GM18951 (cell line): ENCODE data around the gene C14orf132.

Experiments used
- POLR2A ChIP-seq: IDR thresholded peaks from 4 replicates; pipeline ENCODE4 v1.6.1; 2011; ENCODE audit warnings: mild to moderate bottlenecking; ENCODE audit not compliant: insufficient read length, insufficient read depth; ENCODE audit errors: extremely low read depth
- in situ Hi-C: fragments of 300-500 bp; cut with MboI; formaldehyde crosslinking; loops from one replicate; pipeline ENCODE4 v1.12.0; 2022; ENCODE audit warnings: low sequenced_read_pairs, mixed read lengths, inconsistent platforms; ENCODE audit not compliant: unreplicated experiment

C14orf132 gene

GRCh38 chr14:96088911-96089310 lies 49.7 kb downstream of the C14orf132 start:
- no peak for TF ChIP-seq POLR2A
- in situ Hi-C loops, result no loop called here

- in situ Hi-C loops, result no loop called here
- no peak for TF ChIP-seq POLR2A
These were observed 50.2 kb downstream of the C14orf132 start for GRCh38 chr14:96089401-96089800.

- no peak for TF ChIP-seq POLR2A
- in situ Hi-C loops, result no loop called here
These were observed 51.4 kb downstream of the C14orf132 start for GRCh38 chr14:96090441-96091148.

GRCh38 chr14:96091149-96091693 lies 52.1 kb downstream of the C14orf132 start:
- no peak for TF ChIP-seq POLR2A
- in situ Hi-C loops, result no loop called here

- in situ Hi-C loops, result no loop called here
- no peak for TF ChIP-seq POLR2A
These were observed 52.8 kb downstream of the C14orf132 start for GRCh38 chr14:96091941-96092411.

GRCh38 chr14:96092936-96093335 lies 53.8 kb downstream of the C14orf132 start:
- in situ Hi-C loops, result no loop called here
- no peak for TF ChIP-seq POLR2A

- in situ Hi-C loops, result no loop called here
- no peak for TF ChIP-seq POLR2A
These were observed 55.0 kb downstream of the C14orf132 start for GRCh38 chr14:96094211-96094610.

GRCh38 chr14:96094656-96095055 lies 55.5 kb downstream of the C14orf132 start:
- no peak for TF ChIP-seq POLR2A

GRCh38 chr14:96095058-96095457 lies 55.9 kb downstream of the C14orf132 start:
- in situ Hi-C loops, result no loop called here
- no peak for TF ChIP-seq POLR2A

More at GRCh38 chr14:96094656-96095055, 55.5 kb downstream of the C14orf132 start:
- in situ Hi-C loops, result no loop called here

- in situ Hi-C loops, result no loop called here
- no peak for TF ChIP-seq POLR2A
These were observed 56.7 kb downstream of the C14orf132 start for GRCh38 chr14:96095581-96096476.

- in situ Hi-C loops, result no loop called here
These were observed 57.8 kb downstream of the C14orf132 start for GRCh38 chr14:96096639-96097610.

GRCh38 chr14:96097752-96098151 lies 58.6 kb downstream of the C14orf132 start:
- in situ Hi-C loops, result no loop called here
- TF ChIP-seq POLR2A, result no peak

More at GRCh38 chr14:96096639-96097610, 57.8 kb downstream of the C14orf132 start:
- TF ChIP-seq POLR2A, result no peak
